ENCODE results near the gene VPS41.

VPS41 gene

GRCh38 chr7:38685851-38686250, 223.1 kb downstream of the VPS41 start:
- no peak for DNase-seq
- TF ChIP-seq GATA1 (IDR thresholded peaks at IDR 0.05; ENCODE audit: low read depth, low read length) (no peak), POLR2A (IDR thresholded peaks at IDR 0.05; ENCODE audit: low read length) (no peak)

- DNase-seq = no peak
- TF ChIP-seq GATA1 (IDR thresholded peaks at IDR 0.05; ENCODE audit: low read depth, low read length) (no peak), POLR2A (IDR thresholded peaks at IDR 0.05; ENCODE audit: low read length) (no peak)
These were observed 226.4 kb downstream of the VPS41 start for GRCh38 chr7:38682606-38683005.

- DNase-seq = no peak
These were observed 227.1 kb downstream of the VPS41 start for GRCh38 chr7:38681882-38682281.

GRCh38 chr7:38679419-38679818, 229.6 kb downstream of the VPS41 start:
- TF ChIP-seq GATA1 (IDR thresholded peaks at IDR 0.05; ENCODE audit: low read depth, low read length) = no peak
- no peak for TF ChIP-seq POLR2A (IDR thresholded peaks at IDR 0.05; ENCODE audit: low read length)
- no peak for DNase-seq

More at GRCh38 chr7:38681882-38682281, 227.1 kb downstream of the VPS41 start:
- TF ChIP-seq GATA1 (IDR thresholded peaks at IDR 0.05; ENCODE audit: low read depth, low read length) (no peak), POLR2A (IDR thresholded peaks at IDR 0.05; ENCODE audit: low read length) (no peak)

GRCh38 chr7:38678698-38679054, 230.3 kb downstream of the VPS41 start:
- TF ChIP-seq GATA1 (IDR thresholded peaks at IDR 0.05; ENCODE audit: low read depth, low read length) (no peak), POLR2A (IDR thresholded peaks at IDR 0.05; ENCODE audit: low read length) (no peak)

GRCh38 chr7:38677981-38678697, 230.9 kb downstream of the VPS41 start:
- no peak for DNase-seq

More at GRCh38 chr7:38678698-38679054, 230.3 kb downstream of the VPS41 start:
- DNase-seq = no peak

GRCh38 chr7:38675494-38676106, 233.4 kb downstream of the VPS41 start:
- DNase-seq = no peak
- TF ChIP-seq GATA1 (IDR thresholded peaks at IDR 0.05; ENCODE audit: low read depth, low read length) (no peak), POLR2A (IDR thresholded peaks at IDR 0.05; ENCODE audit: low read length) (no peak)

More at GRCh38 chr7:38677981-38678697, 230.9 kb downstream of the VPS41 start:
- TF ChIP-seq GATA1 (IDR thresholded peaks at IDR 0.05; ENCODE audit: low read depth, low read length) (no peak), POLR2A (IDR thresholded peaks at IDR 0.05; ENCODE audit: low read length) (no peak)

GRCh38 chr7:38674513-38674912, 234.5 kb downstream of the VPS41 start:
- TF ChIP-seq POLR2A (IDR thresholded peaks at IDR 0.05; ENCODE audit: low read length) (no peak), GATA1 (IDR thresholded peaks at IDR 0.05; ENCODE audit: low read depth, low read length) (no peak)
- DNase-seq = no peak

GRCh38 chr7:38673795-38674194, 235.2 kb downstream of the VPS41 start:
- no peak for DNase-seq
- TF ChIP-seq POLR2A (IDR thresholded peaks at IDR 0.05; ENCODE audit: low read length) (no peak), GATA1 (IDR thresholded peaks at IDR 0.05; ENCODE audit: low read depth, low read length) (no peak)

All from erythroblast (primary cell).